Measurements from ENCODE around the gene RNF126.

Gene RNF126

DNA sequence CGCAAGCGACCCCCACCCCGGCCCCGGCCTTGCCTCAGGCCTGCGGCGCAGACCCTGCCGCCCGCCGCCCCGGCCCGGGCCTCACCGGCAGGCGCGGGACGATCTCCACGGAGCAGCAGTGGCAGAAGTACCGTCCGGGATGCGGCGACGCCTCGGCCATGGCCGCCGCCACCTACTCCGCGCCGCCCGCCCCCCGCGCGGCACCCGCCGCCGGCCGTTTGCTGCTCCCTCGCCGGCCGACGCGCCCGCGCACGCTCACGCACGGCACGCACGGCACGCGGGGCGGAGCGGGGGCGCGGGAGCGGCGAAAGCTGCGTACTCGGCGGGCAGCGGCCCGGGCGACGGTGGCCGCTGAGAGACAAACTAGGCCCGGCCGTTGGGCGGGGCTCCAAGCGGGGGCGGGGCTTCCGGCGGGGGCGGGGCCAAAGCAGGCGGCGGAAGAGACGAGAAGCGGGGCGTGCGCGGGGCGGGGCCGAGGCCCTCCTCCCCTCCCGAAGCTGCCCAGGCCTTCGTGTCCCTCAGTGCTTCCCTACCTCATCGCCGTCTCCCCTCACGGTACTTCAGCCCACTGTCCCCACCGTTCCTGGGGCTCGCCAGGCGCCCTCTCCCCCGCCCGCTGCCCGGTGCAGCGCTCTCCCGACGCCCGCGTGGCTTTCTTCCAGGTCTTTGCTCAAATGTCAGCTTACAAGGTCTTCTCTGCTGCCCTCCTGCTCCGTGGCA is at the start of gene RNF126:
Gene RNF126 (minus strand): TSS at position 253 of the 720 bp plus-strand sequence. CDS start 93 bp downstream, at position 160.
- TF ChIP-seq GATA3 (IDR thresholded peaks at IDR 0.05; ENCODE audit: low read depth, low read length) (no peak), GATA2 (IDR thresholded peaks at IDR 0.05; ENCODE audit: low read depth, low read length) (no peak)

DNA sequence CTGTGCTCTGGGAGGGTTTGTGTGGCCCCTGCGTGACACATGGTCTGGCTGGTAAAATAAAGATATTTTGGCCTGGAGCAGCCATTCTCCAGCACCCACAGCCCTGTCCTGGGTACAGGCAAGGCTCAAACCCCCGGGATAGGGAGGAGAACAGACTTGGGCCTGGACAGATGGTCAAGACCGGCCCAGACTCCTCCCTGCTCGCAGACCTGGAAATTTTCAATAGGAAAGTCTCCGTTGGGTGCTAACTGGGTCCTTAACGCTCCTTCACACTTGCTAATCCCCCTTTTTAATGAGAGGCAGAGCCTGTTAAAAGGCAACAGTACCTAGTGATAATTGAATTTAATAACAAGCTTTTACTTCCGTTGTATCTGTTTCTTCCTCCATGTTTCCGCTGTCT is 48.2 kb upstream of the RNF126 start:
- TF ChIP-seq GATA2 (IDR thresholded peaks at IDR 0.05; ENCODE audit: low read depth, low read length) (no peak), GATA3 (IDR thresholded peaks at IDR 0.05; ENCODE audit: low read depth, low read length) (no peak)

DNA sequence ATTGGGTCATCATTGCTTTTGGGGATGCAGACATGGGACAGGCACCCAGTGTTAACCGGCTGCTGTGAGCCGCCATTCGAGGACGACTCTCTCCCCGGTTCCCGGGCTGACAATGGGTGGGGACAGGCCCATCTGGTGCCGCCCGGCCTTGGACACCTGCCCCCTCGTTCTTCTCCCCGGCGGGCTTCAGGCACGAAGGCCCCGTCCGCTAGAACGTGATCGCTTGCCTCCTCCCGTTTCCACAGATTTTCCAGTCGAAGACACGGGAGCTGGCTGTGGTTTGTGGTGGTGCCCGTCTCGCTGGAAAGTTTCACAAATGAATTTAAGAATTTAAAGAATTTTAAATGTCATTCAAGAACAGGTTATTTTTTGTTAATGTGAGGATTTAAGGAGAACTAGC is 47.8 kb upstream of the RNF126 start:
- TF ChIP-seq GATA2 (IDR thresholded peaks at IDR 0.05; ENCODE audit: low read depth, low read length) = no peak
- no peak for TF ChIP-seq GATA3 (IDR thresholded peaks at IDR 0.05; ENCODE audit: low read depth, low read length)

- TF ChIP-seq GATA3 (IDR thresholded peaks at IDR 0.05; ENCODE audit: low read depth, low read length) (no peak), GATA2 (IDR thresholded peaks at IDR 0.05; ENCODE audit: low read depth, low read length) (no peak)
These were observed 47.1 kb upstream of the RNF126 start for GRCh38 chr19:709965-710571.

DNA sequence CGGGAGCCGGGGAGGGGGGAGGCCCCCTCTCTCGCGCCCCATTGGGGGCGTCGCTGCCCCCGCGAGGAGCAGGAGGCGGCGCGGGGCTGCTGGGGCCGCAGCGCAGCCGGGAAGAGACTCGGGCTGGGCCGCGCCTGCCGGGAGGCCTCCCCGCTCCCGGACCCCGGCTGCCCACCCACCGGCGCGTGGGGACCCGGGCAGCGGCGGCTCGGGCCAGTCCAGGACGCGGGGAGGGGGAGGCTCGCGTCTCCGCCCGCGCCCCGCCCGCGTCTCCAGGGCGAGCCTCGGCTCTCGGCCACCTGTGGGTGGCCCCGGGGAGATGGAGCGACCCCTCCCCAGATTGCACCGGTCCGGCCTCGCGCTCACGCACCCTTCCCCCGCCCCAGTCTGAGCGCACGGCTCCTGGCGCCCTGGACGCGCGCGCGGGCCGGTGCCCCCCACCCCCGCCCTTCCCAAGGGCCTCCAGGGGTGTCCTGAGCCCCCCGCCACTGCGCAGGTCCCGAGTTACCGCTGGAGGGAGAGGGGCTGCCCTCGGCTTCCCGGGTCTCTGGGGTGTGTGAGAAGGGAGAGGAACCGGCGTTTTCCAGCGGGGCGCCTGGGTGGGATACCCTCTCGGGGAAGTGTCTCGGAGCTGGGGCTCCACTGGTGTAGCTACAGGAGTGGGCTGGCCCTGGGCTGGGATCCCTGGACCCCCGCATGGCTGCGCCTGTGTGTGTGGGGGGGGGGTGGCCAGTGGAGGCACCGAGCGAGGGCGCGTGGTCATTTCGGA is 46.4 kb upstream of the RNF126 start:
- TF ChIP-seq GATA3 (IDR thresholded peaks at IDR 0.05; ENCODE audit: low read depth, low read length) (no peak), GATA2 (IDR thresholded peaks at IDR 0.05; ENCODE audit: low read depth, low read length) (no peak)

DNA sequence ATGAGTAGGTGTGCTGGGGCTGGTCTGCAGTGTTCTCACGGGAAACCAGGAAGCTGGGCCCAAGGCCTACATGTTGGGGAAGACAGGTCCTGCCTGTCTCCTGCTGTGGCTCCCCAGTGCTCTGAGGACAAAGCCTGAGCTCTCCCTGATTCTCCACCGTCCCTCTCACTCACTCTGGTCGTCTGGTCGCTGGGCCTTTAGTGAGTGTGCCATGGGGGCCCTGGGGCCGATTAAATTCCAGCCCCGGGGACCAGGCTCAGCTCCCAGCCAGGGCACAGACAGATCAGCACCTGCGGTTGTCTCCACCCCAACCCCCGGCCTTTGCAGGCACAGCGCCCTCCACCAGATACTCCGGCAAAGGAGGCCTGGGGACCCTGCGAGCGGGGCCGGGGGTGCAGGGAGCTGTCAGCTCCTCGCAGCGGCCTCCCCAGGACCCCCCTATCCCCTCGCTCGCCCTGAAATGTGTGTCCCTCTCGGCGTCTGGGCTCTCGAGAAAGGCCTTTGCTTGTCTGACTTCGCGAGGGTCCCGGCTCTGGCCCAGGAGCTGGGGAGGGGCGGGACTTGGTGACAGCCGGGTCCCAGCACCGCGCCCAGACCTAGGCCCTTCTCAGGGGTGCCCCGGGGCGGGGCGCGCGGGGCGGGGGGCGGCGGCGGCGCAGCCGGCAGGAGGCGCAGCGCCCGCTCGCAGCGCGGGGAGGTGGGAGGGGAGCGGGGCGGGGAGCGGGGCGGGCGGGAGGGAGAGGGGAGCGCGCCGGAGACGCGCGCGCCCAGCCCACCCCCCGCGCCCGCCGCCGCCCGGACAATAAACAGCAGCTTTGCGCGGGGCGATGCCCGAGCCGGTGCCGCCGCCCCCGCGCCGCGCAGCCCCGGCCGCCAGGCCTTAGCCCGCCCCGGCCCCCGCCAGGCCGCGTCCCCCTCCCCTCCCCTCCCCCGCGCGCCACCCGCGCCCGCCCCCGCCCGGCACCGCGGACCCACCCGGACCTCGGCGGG is 45.4 kb upstream of the RNF126 start, which contains the start of gene PALM:
Gene PALM (plus strand): TSS at position 782 of the 990 bp plus-strand sequence. CDS start 212 bp downstream, outside the sequence.
- TF ChIP-seq GATA3 (IDR thresholded peaks at IDR 0.05; ENCODE audit: low read depth, low read length) (no peak), GATA2 (IDR thresholded peaks at IDR 0.05; ENCODE audit: low read depth, low read length) (no peak)

DNA sequence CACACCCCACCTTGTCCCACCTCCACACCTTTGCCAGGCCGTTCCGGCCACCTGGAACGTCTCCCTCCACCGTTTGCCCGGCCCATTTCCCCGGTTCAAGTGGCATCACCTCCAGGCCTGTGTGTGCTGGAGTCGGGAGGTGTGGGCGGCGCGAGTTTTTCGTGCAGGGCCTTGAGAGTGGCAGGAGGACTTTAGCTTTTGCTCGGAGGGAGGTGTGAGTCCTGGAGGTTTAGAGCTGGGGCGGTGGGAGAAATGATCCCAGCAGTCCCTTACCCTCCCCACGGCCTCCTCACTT is 41.4 kb upstream of the RNF126 start:
- TF ChIP-seq GATA3 (IDR thresholded peaks at IDR 0.05; ENCODE audit: low read depth, low read length) (no peak), GATA2 (IDR thresholded peaks at IDR 0.05; ENCODE audit: low read depth, low read length) (no peak)

- no peak for TF ChIP-seq GATA3 (IDR thresholded peaks at IDR 0.05; ENCODE audit: low read depth, low read length)
- no peak for TF ChIP-seq GATA2 (IDR thresholded peaks at IDR 0.05; ENCODE audit: low read depth, low read length)
These were observed 40.8 kb upstream of the RNF126 start for GRCh38 chr19:703651-704446.

- TF ChIP-seq GATA2 (IDR thresholded peaks at IDR 0.05; ENCODE audit: low read depth, low read length) (no peak), GATA3 (IDR thresholded peaks at IDR 0.05; ENCODE audit: low read depth, low read length) (no peak)
These were observed 40.3 kb upstream of the RNF126 start for GRCh38 chr19:703329-703650.

DNA sequence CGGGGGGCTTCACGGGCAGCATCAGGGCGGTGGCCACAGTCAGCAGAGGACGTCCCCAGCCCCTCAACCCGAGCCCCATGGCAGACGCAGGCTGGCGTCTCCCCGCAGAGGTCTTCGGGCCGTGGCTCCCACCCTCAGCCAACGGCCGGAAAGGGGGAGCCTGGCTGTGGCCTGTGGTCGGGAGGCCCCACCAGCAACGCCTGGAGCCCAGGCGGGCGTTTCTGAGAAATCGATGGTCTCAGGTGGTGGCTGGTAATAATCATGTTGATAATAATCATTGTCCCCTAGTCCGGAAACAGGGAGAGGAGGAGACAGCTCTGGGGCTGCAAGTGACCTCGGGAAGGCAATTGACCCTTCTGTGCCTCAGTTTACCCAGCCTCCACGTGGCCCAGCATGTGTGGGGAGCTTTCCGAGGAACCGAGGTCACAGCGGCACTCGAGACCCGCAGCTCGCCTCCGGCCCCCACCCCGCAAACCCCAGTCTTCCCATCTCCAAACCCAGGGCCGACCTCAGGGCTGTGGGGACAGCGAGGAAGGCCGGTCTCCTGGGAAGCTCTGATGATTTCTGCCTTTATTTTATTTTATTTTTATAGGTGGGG is 32.4 kb upstream of the RNF126 start, which contains the start of gene PRSS57:
Gene PRSS57 (minus strand): TSS at position 101 of the 598 bp plus-strand sequence. CDS start 22 bp downstream, at position 79.
- TF ChIP-seq GATA3 (IDR thresholded peaks at IDR 0.05; ENCODE audit: low read depth, low read length) (no peak), GATA2 (IDR thresholded peaks at IDR 0.05; ENCODE audit: low read depth, low read length) (no peak)

GRCh38 chr19:694481-695351 is 31.7 kb upstream of the RNF126 start:
- TF ChIP-seq GATA3 (IDR thresholded peaks at IDR 0.05; ENCODE audit: low read depth, low read length) (no peak), GATA2 (IDR thresholded peaks at IDR 0.05; ENCODE audit: low read depth, low read length) (no peak)

GRCh38 chr19:690203-690602 is 27.2 kb upstream of the RNF126 start:
- TF ChIP-seq GATA2 (IDR thresholded peaks at IDR 0.05; ENCODE audit: low read depth, low read length) (no peak), GATA3 (IDR thresholded peaks at IDR 0.05; ENCODE audit: low read depth, low read length) (no peak)

Data from SH-SY5Y (cell line).